Activated CD4-positive, alpha-beta memory T cell treated with anti-CD3 and anti-CD28 coated beads for 36 hours (primary cell): Measurements from ENCODE around the gene GALNT10. TPM values are rescaled to one million over a fixed set of nuclear protein-coding genes. Genes with fewer than 3 reads are reported as not detected.
A peak's percentile ranks its signal among the peaks of the same experiment; 100 is the strongest.

Experiments used
- CTCF ChIA-PET: fragments of 350-600 bp; sonication (Branson Sonifier 250); formaldehyde crosslinking; loops from one replicate; lab custom pipeline; 2021; ENCODE audit warnings: antibody characterized with exemption, inconsistent platforms; lab: Charles Lee
- POLR2A ChIA-PET: fragments of 350-600 bp; sonication (Branson Sonifier 250); formaldehyde crosslinking; loops from one replicate; lab custom pipeline; 2021; ENCODE audit warnings: antibody characterized with exemption; lab: Charles Lee
- DNase-seq: peaks from one replicate; pipeline ENCODE4 v3.0.0-alpha.2; 2020
- H3K27ac Mint-ChIP-seq: one replicate; pipeline ENCODE4 v1.8.0; 2021; ENCODE audit warnings: mixed read lengths
- H3K27me3 Mint-ChIP-seq: one replicate; pipeline ENCODE4 v1.8.0; 2021; ENCODE audit warnings: mixed read lengths
- H3K36me3 Mint-ChIP-seq: one replicate; pipeline ENCODE4 v1.8.0; 2021; ENCODE audit warnings: mixed read lengths
- H3K4me1 Mint-ChIP-seq: one replicate; pipeline ENCODE4 v1.8.0; 2021; ENCODE audit warnings: low read depth, mixed read lengths
- H3K4me3 Mint-ChIP-seq: one replicate; pipeline ENCODE4 v1.8.0; 2021; ENCODE audit warnings: mild to moderate bottlenecking, mixed read lengths
- H3K9me3 Mint-ChIP-seq: one replicate; pipeline ENCODE4 v1.8.0; 2021; ENCODE audit warnings: mixed read lengths
- intact Hi-C: fragments of 100-400 bp; cut with micrococcal nuclease; formaldehyde crosslinking; loops from one replicate; pipeline ENCODE4 v1.15.1; 2023
- total RNA-seq, 2 experiments: library from RNA; stranded (reverse); gene quantifications; one replicate each; pipeline ENCODE4 v1.2.3, GENCODE V29; 2021

Gene GALNT10
- total RNA-seq, 2 experiments from 2014 or later, result 23.8 to 26.9 TPM

GRCh38 chr5:154273028-154273617 lies 82.6 kb downstream of the GALNT10 start:
- H3K4me3 Mint-ChIP-seq, result no peak overlapping the region
- POLR2A ChIA-PET, result no interaction called here
- H3K9me3 Mint-ChIP-seq, result no peaks in the 10 kb centered on the region
- CTCF ChIA-PET, result no interaction called here
- H3K36me3 Mint-ChIP-seq, result no peaks in the 10 kb centered on the region
- H3K4me1 Mint-ChIP-seq, result peaks cover 35% of the 10 kb centered on the region
- H3K27me3 Mint-ChIP-seq, result no peaks in the 10 kb centered on the region
- intact Hi-C loops, result loop anchor here (1.0 kb wide), 1 partner anchor 59 kb away; no protein-coding TSS in a partner anchor
- H3K27ac Mint-ChIP-seq, result no peak overlapping the region
- peak; percentile 29 for DNase-seq

GRCh38 chr5:154273963-154274827 lies 83.7 kb downstream of the GALNT10 start:
- peaks cover 2% of the 10 kb centered on the region for H3K36me3 Mint-ChIP-seq
- intact Hi-C loops, result loop anchor here (1.0 kb wide), 1 partner anchor 60 kb away; no protein-coding TSS in a partner anchor
- DNase-seq, result no peak
- no peak overlapping the region for H3K4me3 Mint-ChIP-seq
- POLR2A ChIA-PET, result no interaction called here
- CTCF ChIA-PET, result no interaction called here
- H3K27ac Mint-ChIP-seq, result no peak overlapping the region
- H3K9me3 Mint-ChIP-seq, result no peaks in the 10 kb centered on the region
- peaks cover 45% of the 10 kb centered on the region for H3K4me1 Mint-ChIP-seq
- no peaks in the 10 kb centered on the region for H3K27me3 Mint-ChIP-seq

GRCh38 chr5:154274828-154275185 lies 84.3 kb downstream of the GALNT10 start:
- Mint-ChIP-seq H3K4me1 (peaks cover 45% of the 10 kb centered on the region), H3K9me3 (no peaks in the 10 kb centered on the region), H3K27ac (no peak overlapping the region), H3K36me3 (peaks cover 2% of the 10 kb centered on the region), H3K27me3 (no peaks in the 10 kb centered on the region), H3K4me3 (no peak overlapping the region)
- no peak for DNase-seq
- ChIA-PET CTCF (no interaction called here), POLR2A (no interaction called here)
- intact Hi-C loops, result no loop called here

GRCh38 chr5:154275566-154275965 lies 85.0 kb downstream of the GALNT10 start:
- intact Hi-C loops, result no loop called here
- no peaks in the 10 kb centered on the region for H3K27me3 Mint-ChIP-seq
- CTCF ChIA-PET, result interaction anchor here (1.5 kb wide), 1 partner anchor 129 kb away, joined by 4 read pairs; no protein-coding TSS in a partner anchor
- H3K9me3 Mint-ChIP-seq, result no peaks in the 10 kb centered on the region
- peaks cover 2% of the 10 kb centered on the region for H3K36me3 Mint-ChIP-seq
- no peak for DNase-seq
- POLR2A ChIA-PET, result no interaction called here
- no peak overlapping the region for H3K4me3 Mint-ChIP-seq
- H3K4me1 Mint-ChIP-seq, result peaks cover 45% of the 10 kb centered on the region
- no peak overlapping the region for H3K27ac Mint-ChIP-seq

GRCh38 chr5:154276261-154276972 lies 85.9 kb downstream of the GALNT10 start:
- POLR2A ChIA-PET, result no interaction called here
- no peak overlapping the region for H3K27ac Mint-ChIP-seq
- H3K36me3 Mint-ChIP-seq, result peaks cover 2% of the 10 kb centered on the region
- no peaks in the 10 kb centered on the region for H3K9me3 Mint-ChIP-seq
- peaks cover 44% of the 10 kb centered on the region for H3K4me1 Mint-ChIP-seq
- no peak overlapping the region for H3K4me3 Mint-ChIP-seq
- H3K27me3 Mint-ChIP-seq, result no peaks in the 10 kb centered on the region
- DNase-seq, result no peak
- CTCF ChIA-PET, result interaction anchor here (1.5 kb wide), 1 partner anchor 129 kb away, joined by 4 read pairs; no protein-coding TSS in a partner anchor
- intact Hi-C loops, result no loop called here

GRCh38 chr5:154276973-154277331 lies 86.4 kb downstream of the GALNT10 start:
- H3K4me1 Mint-ChIP-seq, result peaks cover 42% of the 10 kb centered on the region
- CTCF ChIA-PET, result interaction anchor here (1.5 kb wide), 1 partner anchor 128 kb away, joined by 4 read pairs; no protein-coding TSS in a partner anchor

GRCh38 chr5:154277499-154277898 lies 87.0 kb downstream of the GALNT10 start:
- Mint-ChIP-seq H3K4me3 (no peak overlapping the region), H3K9me3 (no peaks in the 10 kb centered on the region), H3K27me3 (no peaks in the 10 kb centered on the region), H3K4me1 (peaks cover 37% of the 10 kb centered on the region), H3K36me3 (peaks cover 2% of the 10 kb centered on the region), H3K27ac (no peak overlapping the region)
- POLR2A ChIA-PET, result no interaction called here
- CTCF ChIA-PET, result interaction anchor here (0.8 kb wide), 1 partner anchor 15 kb away, joined by 3 read pairs; no protein-coding TSS in a partner anchor
- DNase-seq, result no peak
- intact Hi-C loops, result no loop called here

More at GRCh38 chr5:154276973-154277331, 86.4 kb downstream of the GALNT10 start:
- peaks cover 2% of the 10 kb centered on the region for H3K36me3 Mint-ChIP-seq
- no peak for DNase-seq
- no peaks in the 10 kb centered on the region for H3K9me3 Mint-ChIP-seq
- no peak overlapping the region for H3K27ac Mint-ChIP-seq
- H3K27me3 Mint-ChIP-seq, result no peaks in the 10 kb centered on the region
- no peak overlapping the region for H3K4me3 Mint-ChIP-seq
- intact Hi-C loops, result no loop called here
- POLR2A ChIA-PET, result no interaction called here

GRCh38 chr5:154278186-154278585 lies 87.7 kb downstream of the GALNT10 start:
- Mint-ChIP-seq H3K4me1 (peaks cover 30% of the 10 kb centered on the region), H3K36me3 (peaks cover 2% of the 10 kb centered on the region), H3K4me3 (no peak overlapping the region), H3K27ac (no peak overlapping the region), H3K9me3 (no peaks in the 10 kb centered on the region), H3K27me3 (no peaks in the 10 kb centered on the region)
- ChIA-PET POLR2A (no interaction called here), CTCF (interaction anchor here (0.8 kb wide), 1 partner anchor 14 kb away, joined by 3 read pairs; no protein-coding TSS in a partner anchor)
- intact Hi-C loops, result no loop called here
- DNase-seq, result no peak

GRCh38 chr5:154278908-154279307 lies 88.4 kb downstream of the GALNT10 start:
- H3K4me3 Mint-ChIP-seq, result no peak overlapping the region
- H3K9me3 Mint-ChIP-seq, result no peaks in the 10 kb centered on the region
- no peak for DNase-seq
- H3K27ac Mint-ChIP-seq, result no peak overlapping the region
- H3K27me3 Mint-ChIP-seq, result no peaks in the 10 kb centered on the region
- POLR2A ChIA-PET, result no interaction called here
- H3K36me3 Mint-ChIP-seq, result peaks cover 2% of the 10 kb centered on the region
- H3K4me1 Mint-ChIP-seq, result peaks cover 27% of the 10 kb centered on the region
- CTCF ChIA-PET, result no interaction called here
- intact Hi-C loops, result no loop called here

- H3K4me1 Mint-ChIP-seq, result no peaks in the 10 kb centered on the region
- DNase-seq, result no peak
- no peaks in the 10 kb centered on the region for H3K27me3 Mint-ChIP-seq
- intact Hi-C loops, result no loop called here
- no peaks in the 10 kb centered on the region for H3K9me3 Mint-ChIP-seq
- no peak overlapping the region for H3K4me3 Mint-ChIP-seq
- CTCF ChIA-PET, result no interaction called here
- POLR2A ChIA-PET, result no interaction called here
- no peak overlapping the region for H3K27ac Mint-ChIP-seq
- H3K36me3 Mint-ChIP-seq, result no peaks in the 10 kb centered on the region
Measured at GRCh38 chr5:154284433-154284832, 93.9 kb downstream of the GALNT10 start.

GRCh38 chr5:154285661-154286408 lies 95.3 kb downstream of the GALNT10 start:
- no peak for DNase-seq
- Mint-ChIP-seq H3K36me3 (no peaks in the 10 kb centered on the region), H3K27me3 (no peaks in the 10 kb centered on the region), H3K9me3 (no peaks in the 10 kb centered on the region), H3K4me3 (no peak overlapping the region), H3K27ac (no peak overlapping the region), H3K4me1 (no peaks in the 10 kb centered on the region)
- intact Hi-C loops, result no loop called here
- CTCF ChIA-PET, result no interaction called here
- POLR2A ChIA-PET, result no interaction called here
